ENCODE results near the gene ATIC. TPM values are rescaled to one million over a fixed set of nuclear protein-coding genes. Genes with fewer than 3 reads are reported as not detected.
A peak's percentile ranks its signal among the peaks of the same experiment; 100 is the strongest.

Gene ATIC
- total and polyA plus RNA-seq, 2 of the 8 experiments (the other 6 are each of a cell fraction or from before 2014, with no cell fraction given), result 139 to 319 TPM

DNA sequence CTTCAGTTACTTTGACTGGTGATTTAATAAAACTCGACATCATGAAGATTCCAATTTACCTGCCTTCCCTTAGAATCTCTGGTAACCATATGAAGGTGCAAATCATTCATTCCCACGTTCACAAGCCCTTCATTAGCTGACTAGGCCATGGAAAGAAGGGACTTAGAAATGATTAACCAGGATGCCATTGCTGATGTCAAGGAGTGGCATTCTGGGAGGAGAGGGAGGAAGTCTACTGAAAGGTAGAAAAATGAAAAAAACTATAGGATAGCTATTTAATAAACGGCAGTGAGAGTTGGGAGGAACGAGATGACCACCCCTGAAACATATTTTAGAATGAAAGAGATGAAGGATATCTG lies 1.4 kb downstream of the ATIC start:
- TF ChIP-seq PHF8 (conservative IDR thresholded peaks at IDR 0.05; ENCODE audit: low read depth, low read length) (no peak), CHD2 (IDR thresholded peaks at IDR 0.05; ENCODE audit: low read length) (no peak), KDM4A (IDR thresholded peaks at IDR 0.05; ENCODE audit: low read depth, low read length, severe bottlenecking) (no peak)
- Histone ChIP-seq H3K9me3 (ENCODE audit: insufficient read depth in 2 of 2, low read depth in 1 of 2, low read length in 1 of 2) (no peaks in the 10 kb centered on the region), H3K14ac (ENCODE audit: insufficient read length) (no peak overlapping the region), H3K4ac (replicated peaks; ENCODE audit: insufficient read length, low read depth, low read length) (no peak overlapping the region), H3K4me1 (replicated peaks in 1 of 4; ENCODE audit: control insufficient read depth in 3 of 4, insufficient read depth in 4 of 4, low read length in 3 of 4) (peaks cover 0 to 12% (median 2%) of the 10 kb centered on the region in 4 experiments; a peak in 5 of 7 replicates), H3K23ac (ENCODE audit: insufficient read length) (no peak overlapping the region), H3K79me2 (ENCODE audit: control insufficient read depth in 1 of 2, insufficient read depth in 2 of 2, low read length in 2 of 2) (peaks cover 0 to 44% of the 10 kb centered on the region in 2 experiments; a peak in 2 of 4 replicates), H4K91ac (replicated peaks; ENCODE audit: insufficient read length, low read length) (no peak overlapping the region), H3K18ac (ENCODE audit: extremely low read depth, low read length) (no peak overlapping the region), H3K23me2 (ENCODE audit: low read depth, low read length) (peaks cover 3% of the 10 kb centered on the region; the same call in 1 of the 2 replicates), H3K79me1 (ENCODE audit: low read depth, low read length) (no peaks in the 10 kb centered on the region), H2BK5ac (ENCODE audit: low read depth, low read length) (no peak overlapping the region), H2AFZ (ENCODE audit: low read length) (no peak overlapping the region), H3K4me3 (ENCODE audit: extremely low read depth in 1 of 4, insufficient read depth in 2 of 4, low read depth in 3 of 4, low read length in 4 of 4) (peak overlapping the region in 3 of 4 experiments; percentile 8 to 84 (median 17); a peak in 4 of 8 replicates), H3K36me3 (ENCODE audit: control insufficient read depth in 2 of 4, insufficient read depth in 4 of 4, low read length in 3 of 4) (peaks cover 0 to 54% (median 19%) of the 10 kb centered on the region in 4 experiments; a peak in 7 of 8 replicates), H3K27me3 (replicated peaks in 1 of 4; ENCODE audit: control insufficient read depth in 3 of 4, extremely low read depth in 1 of 4, insufficient read depth in 3 of 4, low read length in 3 of 4) (no peaks in the 10 kb centered on the region), H2AK5ac (ENCODE audit: low read depth, low read length) (no peak overlapping the region), H3K27ac (ENCODE audit: low read depth, low read length) (no peak overlapping the region), H4K20me1 (replicated peaks in 1 of 2; ENCODE audit: control insufficient read depth in 1 of 2, insufficient read depth in 2 of 2, low read length in 2 of 2) (peaks cover 0 to 2% of the 10 kb centered on the region in 2 experiments), H3K4me2 (ENCODE audit: insufficient read depth in 1 of 2, low read depth in 2 of 2, low read length in 2 of 2) (peak overlapping the region; percentile 71 to 83), H2BK15ac (ENCODE audit: low read length) (no peak overlapping the region), H2BK20ac (ENCODE audit: low read length) (no peak overlapping the region), H2BK12ac (ENCODE audit: low read depth, low read length) (no peak overlapping the region), H4K8ac (ENCODE audit: extremely low read depth, insufficient read depth, low read length) (no peak overlapping the region), H2BK120ac (replicated peaks; ENCODE audit: low read depth, low read length) (no peak overlapping the region), H3K9ac (replicated peaks in 1 of 4; ENCODE audit: extremely low read depth in 1 of 4, low read depth in 3 of 4, low read length in 3 of 4) (no peak overlapping the region), H4K5ac (ENCODE audit: insufficient read length, low read depth, low read length) (no peak overlapping the region), H3K56ac (replicated peaks; ENCODE audit: insufficient read length, low read depth, low read length) (no peak overlapping the region)
- DNase-seq (ENCODE audit: low read depth in 1 of 2, low spot score in 2 of 2) (no peak), FAIRE-seq (no peak)
- ChIA-PET CTCF (ENCODE audit: partially characterized antibody) (no interaction called here), POLR2A (ENCODE audit: partially characterized antibody) (interaction anchor here (1.5 kb wide), 1 partner anchor 10 kb away, joined by 5 read pairs; no protein-coding TSS in a partner anchor)
- WGBS, 2 experiments (ENCODE audit: extremely low coverage in 1 of 2, insufficient coverage in 1 of 2, insufficient read length in 1 of 2, insufficient replicate concordance in 2 of 2, low coverage in 1 of 2, low lambda C conversion rate in 2 of 2, missing lambda C conversion rate in 1 of 2), result 88% methylated on average over 4 of the region's 4 CpGs; no CpG with 5 or more reads in 1 of the 2 experiments
